Kidney (tissue), 14 donors: Measurements from ENCODE around the gene FRMD3. TPM values are rescaled to one million over a fixed set of nuclear protein-coding genes. Genes with fewer than 3 reads are reported as not detected.

Source experiments
- DNase-seq, 5 donors: peaks; one replicate each; pipeline ENCODE4 v3.0.0-alpha.2; 2013 to 2020
- FAIRE-seq: peaks from 2 replicates; lab custom pipeline; 2012; peaks lifted over from hg19 to GRCh38; lab: Jason Lieb, UNC
- H3K27ac ChIP-seq, 2 donors: one replicate each; pipeline ENCODE4 v1.7.0; 2013; ENCODE audit warnings: low read depth in 2 of 2, low read length in 2 of 2, inconsistent platforms in 1 of 2
- H3K27me3 ChIP-seq: one replicate; pipeline ENCODE4 v1.7.1; 2013; ENCODE audit warnings: low read length, inconsistent platforms; ENCODE audit not compliant: control insufficient read depth, insufficient read depth
- H3K36me3 ChIP-seq, 3 donors: one replicate each; pipeline versions ENCODE4 v1.7.0 to v1.7.1; 2013; ENCODE audit warnings: low read length in 3 of 3, control low read depth in 1 of 3, inconsistent platforms in 1 of 3; ENCODE audit not compliant: insufficient read depth in 3 of 3, control insufficient read depth in 2 of 3
- H3K4me1 ChIP-seq, 3 donors: one replicate each; pipeline versions ENCODE4 v1.7.0 to v1.7.1; 2013; ENCODE audit warnings: low read length in 3 of 3, inconsistent platforms in 1 of 3, low read depth in 1 of 3; ENCODE audit not compliant: control insufficient read depth in 2 of 3, insufficient read depth in 2 of 3
- H3K4me3 ChIP-seq, 3 donors: one replicate each; pipeline versions ENCODE4 v1.7.0 to v1.8.1; 2013; ENCODE audit warnings: low read length in 3 of 3, control low read depth in 1 of 3, inconsistent platforms in 1 of 3
- H3K9ac ChIP-seq, 3 donors: one replicate each; pipeline versions ENCODE4 v1.7.0 to v1.7.1; 2013; ENCODE audit warnings: low read length in 3 of 3, control low read depth in 1 of 3, inconsistent platforms in 1 of 3
- H3K9me3 ChIP-seq, 3 donors: one replicate each; pipeline versions ENCODE4 v1.7.0 to v1.7.1; 2013; ENCODE audit warnings: low read length in 3 of 3, control low read depth in 1 of 3, inconsistent platforms in 1 of 3; ENCODE audit not compliant: control insufficient read depth in 2 of 3, insufficient read depth in 1 of 3
- intact Hi-C: fragments of 100-400 bp; cut with DNase I; formaldehyde crosslinking; loops from one replicate; pipeline ENCODE4 v1.11.1; 2022
- polyA plus RNA-seq: library from polyadenylated mRNA; stranded (reverse); fragments of 350-450 nt; fragmentation: Illumina TruSeq; extraction: RNeasy Lipid Tissue Mini Kit (QIAGEN cat#74804); gene quantifications from one replicate; pipeline ENCODE4 v1.2.3, GENCODE V29; 2014; ENCODE audit warnings: low read depth, low replicate concordance; ENCODE audit not compliant: insufficient read depth
- total RNA-seq: library from RNA; stranded (reverse); fragmentation: NEBNext Ultra II Directional; extraction: Animal tissue kit (Norgen Biotek cat#: 25700); gene quantifications from one replicate; pipeline ENCODE4 v1.2.1, GENCODE V29; 2021
- TF ChIP-seq, protein P1 (sequence below): IDR thresholded peaks from 3 replicates; pipeline ENCODE4 v1.5.1; 2012; ENCODE audit warnings: mild to moderate bottlenecking, moderate library complexity, borderline replicate concordance; ENCODE audit not compliant: insufficient read depth; ENCODE audit errors: extremely low read depth
- donor health status: control.
- donor health status: control.
- donor health status: control.
- donor health status: control.
- donor health status: control.
- donor health status: DM: yes; HTN: yes; CAD: no.
- donor health status: Normal renal cell carcinoma (clear cell type).

Gene FRMD3
- total and polyA plus RNA-seq, 2 donors from 2014 or later: 9.9 to 11.0 TPM

DNA sequence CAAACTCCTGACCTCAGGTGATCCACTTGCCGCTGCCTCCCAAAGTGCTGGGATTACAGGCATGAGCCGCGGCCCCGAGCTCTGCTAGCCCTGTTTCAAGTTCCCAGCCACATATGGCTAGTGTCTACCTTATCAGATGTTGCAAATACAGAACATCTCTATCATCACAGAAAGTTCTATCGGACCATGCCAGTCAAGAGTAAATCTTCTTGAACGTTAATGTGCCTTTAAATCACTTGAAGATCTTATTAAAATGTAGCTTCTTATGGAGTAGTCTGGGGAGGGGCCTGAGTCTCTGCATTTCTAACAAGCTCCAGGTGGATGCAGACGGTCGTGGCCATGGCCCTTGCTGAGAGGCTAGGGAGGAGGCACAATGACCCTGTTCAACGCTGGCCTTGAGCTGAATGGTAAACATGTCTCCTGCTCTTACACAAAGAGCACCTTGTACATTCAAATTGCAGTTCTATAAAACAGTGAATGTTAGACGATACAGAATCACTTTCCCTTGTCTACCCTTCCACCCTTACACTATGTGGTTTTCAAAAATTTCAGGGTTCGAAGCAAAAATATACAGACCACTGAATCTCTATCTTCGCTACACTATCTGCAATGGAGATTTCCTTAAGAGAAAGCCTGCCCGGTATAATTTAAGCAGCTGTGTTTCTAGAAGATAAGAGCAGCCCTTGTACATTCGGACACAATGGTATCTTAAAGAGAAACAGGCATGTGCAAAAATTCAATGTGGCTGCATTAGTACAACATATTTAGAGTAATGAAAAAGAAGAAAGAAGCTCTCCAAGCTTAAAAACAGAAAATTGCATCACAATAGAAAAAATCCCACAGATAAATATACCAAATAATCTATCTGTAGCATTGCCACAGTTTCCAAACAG lies 114.1 kb downstream of the FRMD3 start:
- Histone ChIP-seq H3K27ac (no peak overlapping the region), H3K36me3 (no peaks in the 10 kb centered on the region), H3K4me1 (peaks cover 0 to 11% (median 7%) of the 10 kb centered on the region in 3 donors), H3K9ac (no peak overlapping the region), H3K9me3 (no peaks in the 10 kb centered on the region), H3K27me3 (no peaks in the 10 kb centered on the region), H3K4me3 (no peak overlapping the region)
- DNase-seq (no peak), FAIRE-seq (no peak)
- intact Hi-C loops: no loop called here
- TF ChIP-seq, protein P1, sequence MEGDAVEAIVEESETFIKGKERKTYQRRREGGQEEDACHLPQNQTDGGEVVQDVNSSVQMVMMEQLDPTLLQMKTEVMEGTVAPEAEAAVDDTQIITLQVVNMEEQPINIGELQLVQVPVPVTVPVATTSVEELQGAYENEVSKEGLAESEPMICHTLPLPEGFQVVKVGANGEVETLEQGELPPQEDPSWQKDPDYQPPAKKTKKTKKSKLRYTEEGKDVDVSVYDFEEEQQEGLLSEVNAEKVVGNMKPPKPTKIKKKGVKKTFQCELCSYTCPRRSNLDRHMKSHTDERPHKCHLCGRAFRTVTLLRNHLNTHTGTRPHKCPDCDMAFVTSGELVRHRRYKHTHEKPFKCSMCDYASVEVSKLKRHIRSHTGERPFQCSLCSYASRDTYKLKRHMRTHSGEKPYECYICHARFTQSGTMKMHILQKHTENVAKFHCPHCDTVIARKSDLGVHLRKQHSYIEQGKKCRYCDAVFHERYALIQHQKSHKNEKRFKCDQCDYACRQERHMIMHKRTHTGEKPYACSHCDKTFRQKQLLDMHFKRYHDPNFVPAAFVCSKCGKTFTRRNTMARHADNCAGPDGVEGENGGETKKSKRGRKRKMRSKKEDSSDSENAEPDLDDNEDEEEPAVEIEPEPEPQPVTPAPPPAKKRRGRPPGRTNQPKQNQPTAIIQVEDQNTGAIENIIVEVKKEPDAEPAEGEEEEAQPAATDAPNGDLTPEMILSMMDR: no peak

DNA sequence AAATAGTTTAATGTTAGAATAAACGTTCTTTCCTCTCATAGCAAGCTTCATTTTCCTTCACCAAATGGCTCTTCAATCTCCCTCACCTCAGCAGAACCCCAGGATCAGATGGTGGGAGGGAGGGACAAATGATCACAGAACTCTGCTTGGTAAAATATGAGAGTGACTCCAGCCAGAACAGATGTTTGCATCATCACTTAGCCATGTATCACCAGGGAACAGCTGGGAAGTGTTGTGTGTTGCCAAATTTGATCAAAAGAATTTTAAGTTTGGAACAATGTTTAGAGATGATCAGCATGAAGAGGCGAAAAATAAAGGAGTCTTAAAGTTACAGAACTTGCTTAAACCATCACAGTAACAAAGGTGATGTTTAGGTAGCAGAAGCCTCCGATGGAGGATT lies 115.7 kb downstream of the FRMD3 start:
- H3K4me3 ChIP-seq: no peak overlapping the region
- no peak for FAIRE-seq
- H3K27me3 ChIP-seq: no peaks in the 10 kb centered on the region
- no peaks in the 10 kb centered on the region for H3K36me3 ChIP-seq
- H3K4me1 ChIP-seq: peaks cover 0 to 7% (median 7%) of the 10 kb centered on the region in 3 donors
- H3K9me3 ChIP-seq: no peaks in the 10 kb centered on the region
- TF ChIP-seq, protein P1: no peak
- no peak overlapping the region for H3K9ac ChIP-seq
- intact Hi-C loops: no loop called here
- DNase-seq: no peak
- H3K27ac ChIP-seq: no peak overlapping the region

DNA sequence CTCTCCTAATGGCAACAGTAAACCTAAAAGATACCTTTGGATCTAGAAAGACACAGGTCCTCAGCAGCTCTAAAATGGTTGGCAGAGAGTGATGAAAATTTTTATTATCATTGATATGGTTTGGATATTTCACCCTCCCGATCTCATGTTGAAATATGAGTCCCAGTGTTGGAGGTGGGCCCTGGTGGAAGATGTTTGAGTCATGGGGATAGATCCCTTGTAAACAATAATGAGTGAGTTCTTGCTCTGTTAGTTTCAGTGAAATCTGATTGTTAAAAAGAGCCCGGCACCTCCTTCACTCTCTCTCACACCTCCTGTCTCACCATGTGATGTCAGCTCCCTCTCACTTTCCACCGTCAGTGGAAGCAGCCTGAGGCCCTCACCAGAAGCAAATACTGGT lies 117.7 kb downstream of the FRMD3 start:
- FAIRE-seq: no peak
- no peaks in the 10 kb centered on the region for H3K27me3 ChIP-seq
- DNase-seq: no peak
- no peak overlapping the region for H3K27ac ChIP-seq
- H3K9ac ChIP-seq: no peak overlapping the region
- no peak overlapping the region for H3K4me3 ChIP-seq
- TF ChIP-seq, protein P1: no peak
- intact Hi-C loops: no loop called here
- H3K36me3 ChIP-seq: no peaks in the 10 kb centered on the region
- peaks cover 0 to 7% (median 0%) of the 10 kb centered on the region in 3 donors for H3K4me1 ChIP-seq
- no peaks in the 10 kb centered on the region for H3K9me3 ChIP-seq
